GM19328 (cell line): ENCODE measurements around the gene SLC38A9.
"Not testable (repeated sequence)": the region's sequence is repeated elsewhere in the genome, so short reads cannot be mapped to it uniquely, and the experiment has no call there.

Experiments
- ATAC-seq: cut with Tn5 transposase; IDR thresholded peaks from one replicate; pipeline ENCODE4 v1.9.1; 2021; ENCODE audit warnings: mild to moderate bottlenecking, moderate library complexity; ENCODE audit not compliant: unreplicated experiment

Gene SLC38A9

DNA sequence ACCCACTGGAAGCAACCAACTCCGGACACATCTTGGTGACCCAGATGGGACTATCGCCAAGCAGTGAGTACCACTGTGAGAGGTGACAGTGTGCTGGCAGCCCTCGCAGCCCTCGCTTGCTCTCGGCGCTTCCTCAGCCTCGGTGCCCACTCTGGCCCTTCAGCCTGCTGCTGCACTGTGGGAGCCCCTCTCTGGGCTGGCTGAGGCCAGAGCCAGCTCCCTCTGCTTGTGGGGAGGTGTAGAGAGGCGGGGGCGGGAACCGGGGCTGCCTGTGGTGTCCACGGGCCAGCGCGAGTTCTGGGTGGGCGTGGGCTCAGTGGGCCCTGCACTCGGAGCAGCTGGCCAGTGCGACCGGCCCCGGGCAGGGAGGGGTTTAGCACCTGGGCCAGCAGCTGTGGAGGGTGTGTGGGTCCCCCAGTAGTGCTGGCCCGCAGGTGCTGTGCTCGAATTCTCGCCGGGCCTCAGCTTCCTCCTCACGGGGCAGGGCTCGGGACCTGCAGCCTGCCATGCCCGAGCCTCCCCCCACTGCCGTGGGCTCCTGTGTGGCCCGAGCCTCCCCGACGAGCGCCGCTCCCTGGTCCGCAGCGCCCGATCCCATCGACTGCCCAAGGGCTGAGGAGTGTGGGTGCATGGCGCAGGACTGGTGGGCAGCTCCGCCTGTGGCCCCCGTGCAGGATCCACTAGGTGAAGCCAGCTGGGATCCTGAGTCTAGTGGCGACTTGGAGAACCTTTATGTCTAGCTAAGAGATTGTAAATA lies 98.8 kb downstream of the SLC38A9 start:
- no peak for ATAC-seq

DNA sequence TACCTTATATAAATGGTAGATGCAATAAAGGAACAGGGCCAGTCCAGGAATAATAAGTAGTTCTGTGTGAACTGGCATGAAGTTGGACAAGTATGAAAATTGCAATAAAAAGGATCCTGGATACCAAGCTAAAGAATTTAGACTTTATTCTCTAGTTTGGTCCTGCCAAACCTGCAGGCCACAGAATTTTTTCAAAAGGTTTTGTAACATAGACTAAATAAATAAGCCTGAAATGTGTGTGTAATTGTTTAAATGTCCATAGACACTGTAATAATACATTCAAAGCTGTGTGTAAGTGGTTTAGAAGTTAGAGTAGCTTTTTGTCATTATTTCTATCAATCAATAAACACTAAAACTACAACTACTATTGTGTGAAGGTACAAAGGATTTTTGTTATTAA lies 101.6 kb downstream of the SLC38A9 start:
- no peak for ATAC-seq

DNA sequence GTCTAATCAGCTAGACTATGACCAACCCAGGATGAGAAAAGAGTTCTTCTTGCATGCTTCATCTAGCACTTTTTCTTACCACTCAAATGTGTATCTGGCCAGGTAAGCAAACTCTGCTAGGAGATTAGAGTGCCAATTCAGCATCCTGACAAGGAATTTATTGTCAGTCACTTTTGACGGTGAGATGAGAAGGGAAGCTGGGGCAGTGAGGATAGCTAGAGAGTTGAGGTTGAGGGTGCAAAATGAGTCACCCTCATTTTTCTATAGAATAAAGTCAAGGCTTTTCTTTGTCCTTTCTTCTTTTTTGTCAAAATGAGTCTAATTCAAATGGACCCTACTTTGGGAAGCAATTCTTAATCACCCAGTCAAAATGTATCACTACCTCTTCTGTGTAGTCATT lies 102.7 kb downstream of the SLC38A9 start:
- ATAC-seq: no peak

DNA sequence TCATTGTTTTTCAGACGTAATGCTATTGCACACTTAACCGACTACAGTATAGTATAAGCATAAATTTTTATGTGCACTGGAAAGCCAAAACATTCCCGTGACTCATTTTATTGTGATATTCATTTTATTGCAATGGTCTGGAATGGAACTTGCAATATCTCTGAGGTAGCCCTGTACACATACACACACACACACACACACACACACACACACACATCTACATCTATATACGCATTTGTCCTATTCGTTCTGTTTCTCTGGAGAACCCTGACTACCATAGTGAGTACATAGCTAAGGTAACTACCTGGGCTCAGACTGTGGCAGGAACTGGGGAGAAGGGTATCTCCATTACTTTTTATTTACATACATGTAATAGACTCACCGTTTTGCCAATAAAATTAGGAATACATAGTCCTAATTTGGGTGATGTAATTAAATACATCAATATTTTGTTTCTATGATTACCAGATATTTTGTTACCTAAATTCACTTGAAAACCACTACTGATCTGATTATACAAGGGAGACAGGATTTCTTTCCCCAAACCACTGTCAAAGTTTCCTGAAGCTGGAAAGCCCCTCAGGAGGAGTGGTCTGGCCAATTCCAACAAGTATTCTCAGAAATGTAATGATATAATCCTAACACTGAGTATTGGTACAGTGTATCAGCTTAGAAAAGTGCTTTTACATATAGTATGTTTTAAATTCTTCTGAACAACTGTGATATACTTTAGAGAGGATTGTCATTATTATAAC lies 103.4 kb downstream of the SLC38A9 start:
- no peak for ATAC-seq

DNA sequence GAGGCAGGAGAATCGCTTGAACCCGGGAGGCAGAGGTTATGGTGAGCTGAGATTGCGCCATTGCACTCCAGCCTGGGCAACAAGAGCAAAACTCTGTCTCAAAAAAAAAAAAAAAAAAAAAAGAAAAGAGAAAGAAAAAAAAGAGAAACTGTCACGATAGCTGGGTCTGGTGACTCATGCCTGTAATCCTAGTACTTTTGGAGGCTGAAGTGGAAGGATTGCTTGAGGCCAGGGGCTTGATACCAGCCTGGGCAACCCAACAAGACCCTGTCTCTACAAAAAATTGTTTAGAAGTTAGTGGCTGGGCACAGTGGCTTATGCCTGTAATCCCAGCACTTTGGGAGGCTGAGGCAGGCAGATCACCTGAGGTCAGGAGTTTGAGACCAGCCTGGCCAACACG lies 104.8 kb downstream of the SLC38A9 start:
- ATAC-seq: not testable (repeated sequence)

DNA sequence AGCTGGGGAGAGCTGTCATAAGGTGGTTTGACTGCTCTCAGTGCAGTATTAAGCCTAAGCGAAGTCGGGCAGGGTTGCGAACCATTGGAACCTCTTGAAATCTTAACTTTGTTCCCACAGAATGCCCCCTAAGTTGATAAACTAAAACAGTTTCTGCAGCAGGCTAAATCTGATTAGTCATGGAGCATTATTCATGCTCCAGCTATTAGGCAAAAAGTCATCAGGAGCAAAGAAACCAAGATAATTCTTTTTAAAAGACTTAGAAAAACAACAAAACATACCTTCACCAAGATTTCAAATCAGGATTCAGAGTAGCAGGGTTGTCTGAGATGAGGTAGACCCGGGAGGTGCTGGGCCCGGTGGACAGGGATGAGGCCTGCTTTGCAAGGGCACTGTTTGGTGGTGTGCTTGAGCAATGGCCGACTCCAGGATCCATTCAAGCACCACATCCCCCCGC lies 107.5 kb downstream of the SLC38A9 start:
- no peak for ATAC-seq

DNA sequence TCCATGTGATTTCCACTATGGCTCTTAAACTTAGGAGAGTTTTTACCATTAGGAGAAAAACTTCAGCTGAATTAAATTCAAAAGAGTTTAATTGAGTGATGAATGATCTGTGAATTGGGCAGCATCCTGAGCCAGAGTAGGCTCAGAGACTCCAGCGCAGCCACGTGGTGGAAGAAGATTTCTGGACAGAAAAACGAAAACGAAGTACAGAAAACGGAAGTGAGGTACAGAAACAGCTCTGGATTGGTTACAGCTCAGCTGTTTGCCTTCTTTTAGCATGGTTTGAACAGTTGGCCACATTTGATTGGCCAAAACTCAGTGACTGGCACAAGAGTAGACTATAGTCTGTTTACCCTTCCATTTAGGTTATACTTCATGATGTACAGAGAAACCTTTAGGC lies 108.2 kb downstream of the SLC38A9 start:
- no peak for ATAC-seq

DNA sequence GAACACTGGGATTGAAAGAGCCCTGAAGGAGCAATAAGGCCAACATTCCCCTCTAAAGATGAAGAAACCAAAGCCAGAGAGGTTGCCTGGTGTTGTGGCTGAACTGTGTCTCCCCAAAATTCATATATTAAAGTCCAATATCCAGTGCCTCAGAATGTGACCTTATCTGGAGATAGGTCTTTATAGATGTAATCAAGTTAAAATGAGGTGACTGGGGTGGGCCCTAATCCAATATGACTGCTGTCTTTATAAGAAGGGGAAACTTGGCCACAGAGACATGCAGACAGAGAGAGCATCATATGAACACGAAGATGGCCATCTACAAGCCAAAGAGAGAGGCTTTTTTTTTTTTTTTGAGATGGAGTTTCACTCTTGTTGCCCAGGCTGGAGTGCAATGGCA lies 110.5 kb downstream of the SLC38A9 start:
- ATAC-seq: no peak

DNA sequence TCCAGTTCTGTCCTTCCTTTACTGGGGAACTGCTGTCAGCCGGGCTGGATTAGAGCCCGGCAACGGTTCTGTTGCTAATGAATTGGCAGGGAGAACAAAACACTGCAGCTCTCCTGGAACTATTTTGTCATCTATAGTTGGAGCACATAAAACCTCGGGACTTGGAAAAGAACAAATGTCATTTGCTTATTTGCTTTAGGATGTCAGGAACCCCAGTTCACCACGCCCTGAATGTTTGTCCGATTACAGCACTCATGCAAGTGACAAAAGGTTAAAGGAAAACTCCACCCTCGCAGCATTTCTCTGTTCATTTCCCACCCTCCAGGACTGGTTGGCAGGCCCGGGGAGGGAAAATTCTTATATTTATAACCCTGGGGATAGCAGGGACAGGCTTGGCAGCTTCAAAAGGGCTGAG lies 110.9 kb downstream of the SLC38A9 start:
- ATAC-seq: no peak

DNA sequence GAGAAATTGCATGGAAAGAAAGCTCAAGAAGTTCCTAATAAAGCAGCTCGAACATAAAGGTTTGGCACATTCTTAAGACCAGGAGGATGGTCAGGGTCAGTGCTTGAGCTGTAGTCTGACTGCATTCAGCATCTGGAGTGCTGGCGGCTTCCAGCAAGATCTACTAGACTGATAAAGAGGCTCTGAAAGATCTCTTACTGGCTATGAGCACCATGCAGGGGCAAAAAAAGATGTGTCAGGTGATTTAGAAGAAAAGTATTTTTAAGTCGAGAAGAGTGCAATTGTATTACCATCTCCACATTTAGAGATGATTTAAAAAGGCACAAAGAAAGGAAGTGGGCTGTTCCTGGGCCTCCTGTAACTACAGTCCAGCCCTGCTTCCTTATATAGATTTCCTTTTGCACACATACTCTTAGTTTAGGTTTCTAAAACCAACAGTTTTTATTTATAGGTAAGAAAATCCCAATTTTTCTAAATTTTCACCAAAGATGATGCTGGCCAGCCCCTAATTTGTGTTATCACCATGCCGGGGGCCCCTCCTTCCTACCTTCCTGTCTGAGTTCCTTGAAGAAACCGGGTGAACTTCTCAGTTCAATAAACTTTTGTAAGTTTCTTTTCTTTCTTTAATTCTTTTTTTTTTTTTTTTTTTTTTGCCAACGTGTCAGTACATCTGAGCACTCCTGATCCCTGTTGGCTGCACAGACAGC lies 111.5 kb downstream of the SLC38A9 start:
- no peak for ATAC-seq

DNA sequence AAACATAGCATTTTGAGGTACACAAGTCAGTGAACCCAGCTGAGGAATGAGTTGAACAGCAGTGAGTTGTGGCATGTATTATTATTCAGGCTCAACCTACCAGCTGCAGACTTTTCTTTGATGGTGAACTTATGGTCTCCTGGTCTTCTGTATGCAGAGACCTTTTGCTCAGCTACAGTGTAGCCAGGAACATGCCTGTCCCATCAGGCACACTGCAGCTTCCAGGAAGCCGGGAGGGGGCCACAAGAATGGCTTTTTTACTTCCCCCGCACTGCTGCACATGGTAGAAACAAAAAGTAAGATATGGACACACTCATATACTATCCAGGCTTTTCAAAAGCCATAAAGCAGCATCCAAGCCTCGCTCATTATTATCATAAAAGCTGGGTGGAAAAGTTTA lies 112.0 kb downstream of the SLC38A9 start:
- ATAC-seq: no peak

DNA sequence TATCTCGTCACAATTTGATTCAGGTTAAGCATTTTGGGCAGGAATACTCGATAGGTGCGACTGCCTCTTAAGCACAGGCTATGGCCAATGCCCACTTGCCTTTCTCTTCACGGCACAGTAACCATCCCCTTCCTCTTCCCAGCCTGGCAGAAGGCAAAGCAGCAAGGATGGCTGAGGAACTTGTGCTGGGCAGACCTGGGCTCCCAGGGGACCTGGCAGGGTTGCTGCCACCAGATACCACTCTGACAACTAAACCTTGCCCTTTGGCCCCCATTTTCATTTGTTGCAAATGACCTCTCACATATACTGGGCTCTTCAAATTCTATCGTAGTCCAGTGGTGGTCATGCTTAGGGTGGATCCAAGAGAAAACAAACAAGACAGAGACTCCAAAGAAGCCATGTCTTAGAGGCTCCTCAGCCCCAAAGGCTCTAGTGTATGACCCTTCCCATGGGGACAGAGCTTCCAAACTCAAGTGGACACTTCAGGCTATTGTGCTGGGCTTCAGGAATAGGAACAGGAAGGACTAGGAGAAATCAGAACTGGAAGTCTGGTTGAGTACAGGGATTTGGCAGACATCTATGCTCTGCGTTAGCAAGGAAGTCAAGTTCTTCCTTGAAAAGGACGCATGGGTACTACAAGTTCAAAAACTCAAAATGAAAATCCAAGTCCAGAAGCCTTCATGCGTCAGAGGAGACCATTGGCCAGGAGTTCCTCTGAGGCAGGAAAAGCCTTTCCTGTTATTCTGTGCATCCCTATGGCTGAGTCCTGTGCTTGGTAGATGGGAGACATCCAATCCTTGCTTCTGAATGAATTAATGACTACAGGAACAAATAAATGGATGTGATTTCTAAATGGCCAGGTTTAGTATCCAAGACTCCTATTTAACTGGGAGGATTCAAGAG lies 112.7 kb downstream of the SLC38A9 start:
- ATAC-seq: no peak

DNA sequence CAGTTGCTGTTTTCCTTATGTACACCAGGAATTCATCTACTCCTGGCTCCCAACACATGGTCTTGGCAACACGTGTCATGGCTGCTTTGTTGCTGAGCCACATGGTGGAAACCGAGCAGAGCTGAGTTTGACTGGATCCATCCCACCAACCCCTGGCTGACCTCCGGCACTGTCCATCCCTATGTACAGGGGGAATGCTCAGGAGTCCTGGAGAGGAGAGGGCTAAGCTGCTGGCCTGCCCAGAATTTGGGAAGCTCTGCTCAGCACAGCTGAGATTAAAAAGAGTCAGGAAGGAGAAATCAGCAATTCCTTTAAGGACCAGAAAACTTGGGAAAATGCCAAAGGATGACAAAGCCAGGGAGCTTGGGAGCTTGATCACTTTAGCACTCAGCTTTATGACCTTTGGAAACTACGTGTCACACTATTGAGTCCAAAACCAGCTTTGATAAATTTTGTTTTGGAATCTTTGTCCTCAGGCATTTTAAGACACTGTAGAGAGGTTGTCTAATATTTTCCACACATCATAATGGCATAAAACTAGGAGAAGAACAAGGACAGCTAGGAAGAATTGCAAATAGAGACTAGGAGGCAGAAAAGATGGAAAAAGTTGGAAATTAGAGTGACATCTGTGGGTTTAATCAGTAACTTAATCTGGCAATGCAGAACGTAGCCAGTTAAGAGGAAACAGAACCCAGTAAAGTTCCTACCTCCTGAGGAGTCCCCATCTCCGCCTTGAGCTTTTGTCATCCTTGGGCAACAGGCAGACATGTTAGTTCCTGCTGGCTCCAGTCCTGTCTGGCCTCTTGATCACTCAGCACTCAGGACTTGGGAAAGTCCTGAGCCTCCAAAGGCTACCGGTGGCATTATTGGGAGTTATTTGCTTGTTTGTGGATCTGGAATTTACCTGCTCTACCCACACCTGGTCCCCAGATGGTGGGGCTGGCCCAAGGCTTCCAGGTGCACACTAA lies 114.8 kb downstream of the SLC38A9 start:
- ATAC-seq: no peak

DNA sequence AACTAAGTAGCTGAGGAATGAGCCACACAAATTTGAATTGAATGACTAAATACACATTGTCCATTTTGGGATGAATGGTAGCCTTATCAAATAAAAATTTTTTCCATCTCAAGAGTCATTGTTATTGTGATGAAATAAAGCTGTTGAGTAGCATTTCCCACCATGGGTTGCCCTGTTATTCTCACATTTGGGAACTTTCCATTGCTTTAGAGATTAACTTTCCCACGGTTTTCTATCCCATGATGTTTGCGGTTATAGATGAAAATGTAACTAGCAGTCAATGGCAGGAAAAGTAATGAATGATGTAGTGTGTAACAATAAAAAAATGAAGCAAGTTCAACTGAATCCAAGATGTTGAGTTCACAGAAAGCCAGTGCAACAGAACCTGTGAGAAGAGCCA lies 117.5 kb downstream of the SLC38A9 start:
- no peak for ATAC-seq

DNA sequence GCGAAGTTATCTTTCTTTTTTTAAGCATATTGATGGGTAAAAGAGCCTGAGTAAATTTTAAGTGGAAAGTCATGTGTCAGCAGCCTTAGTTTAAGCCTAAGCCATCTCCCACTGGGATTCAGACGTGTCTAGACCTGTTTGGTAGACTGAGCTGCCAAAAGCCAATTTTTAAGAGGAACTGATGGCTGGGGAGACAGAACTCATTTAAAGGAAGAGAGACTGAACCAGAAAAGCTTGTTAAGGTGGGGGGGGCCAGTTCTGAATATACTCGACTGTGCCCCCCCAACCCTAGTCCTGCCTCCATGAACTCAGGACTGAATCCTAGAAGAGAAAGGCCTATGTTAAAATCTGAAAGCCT lies 119.0 kb downstream of the SLC38A9 start:
- no peak for ATAC-seq

DNA sequence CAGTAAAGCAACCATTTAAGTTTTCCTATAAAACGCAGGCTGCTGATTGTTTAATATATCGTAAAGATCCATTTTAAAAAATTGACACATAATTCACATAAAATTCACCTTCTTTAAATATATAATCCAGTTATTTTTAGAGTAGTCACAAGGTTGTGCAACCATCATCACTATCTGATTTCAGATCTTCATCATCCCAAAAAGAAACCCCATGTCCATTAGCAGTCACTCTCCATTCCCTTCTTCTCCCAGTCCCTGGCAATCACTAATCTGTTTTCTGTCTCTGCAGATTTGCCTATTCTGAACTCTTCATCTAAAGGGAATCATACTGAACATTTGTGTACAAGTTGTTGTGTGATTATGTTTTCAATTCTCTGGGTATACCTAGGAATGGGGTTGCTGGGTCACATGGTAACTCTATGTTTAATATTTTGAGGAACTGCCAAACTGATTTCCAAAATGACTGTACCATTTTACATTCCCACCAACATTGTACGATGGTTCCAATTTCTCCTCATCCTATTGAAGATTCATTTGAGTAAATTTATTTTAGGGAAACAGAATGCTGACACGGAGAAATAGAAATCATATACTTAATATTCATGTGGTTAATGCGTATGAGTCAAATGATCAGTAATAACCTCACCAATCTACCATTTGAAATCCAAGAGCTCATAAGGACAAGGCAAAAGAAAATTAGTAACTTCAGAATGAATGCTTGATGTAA lies 119.6 kb downstream of the SLC38A9 start:
- no peak for ATAC-seq

DNA sequence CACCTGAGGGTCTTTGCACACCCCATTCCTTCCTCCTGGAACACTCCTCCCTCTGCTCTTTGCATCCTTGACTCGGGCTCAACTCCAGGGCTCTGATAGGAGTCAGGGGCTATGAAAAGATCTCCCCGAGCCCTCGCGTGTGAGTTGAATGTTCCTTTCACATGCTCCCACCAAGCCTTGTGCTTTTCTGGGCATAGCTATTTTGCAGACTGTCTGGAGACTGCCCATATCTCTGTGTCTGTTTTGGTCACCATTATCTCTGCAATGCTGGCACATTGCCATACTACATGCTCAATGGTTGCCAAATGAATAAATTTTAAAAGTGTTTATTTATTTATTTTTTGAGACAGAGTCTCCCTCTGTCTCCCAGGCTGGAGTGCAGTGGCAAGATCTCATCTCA lies 120.4 kb downstream of the SLC38A9 start:
- ATAC-seq: no peak

DNA sequence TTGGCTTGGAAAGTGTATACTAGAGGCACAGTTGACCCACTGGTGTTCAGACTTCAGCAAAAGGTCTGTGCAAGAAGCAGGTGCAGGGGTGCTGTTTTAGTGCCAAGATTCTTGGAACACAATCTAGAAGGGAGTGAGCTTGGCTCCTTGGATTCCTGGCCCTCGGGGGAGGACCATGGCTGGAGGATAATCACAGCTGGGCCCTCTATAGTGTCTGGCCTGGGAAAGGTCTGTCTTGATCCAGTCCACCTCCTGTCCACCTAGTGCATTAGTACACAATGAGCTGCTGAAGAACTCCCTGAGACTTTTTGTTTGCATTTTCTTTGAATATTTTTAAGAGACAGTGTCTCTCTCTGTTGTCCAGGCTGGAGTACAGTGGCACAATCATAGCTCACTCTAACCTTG lies 126.9 kb downstream of the SLC38A9 start:
- no peak for ATAC-seq
